HG02870 (cell line): ENCODE results near the gene AWAT2.

ENCODE experiments used
- ATAC-seq: cut with Tn5 transposase; IDR thresholded peaks from one replicate; pipeline ENCODE4 v1.9.1; 2021; ENCODE audit warnings: mild to moderate bottlenecking, moderate library complexity; ENCODE audit not compliant: unreplicated experiment

Gene AWAT2, protein sequence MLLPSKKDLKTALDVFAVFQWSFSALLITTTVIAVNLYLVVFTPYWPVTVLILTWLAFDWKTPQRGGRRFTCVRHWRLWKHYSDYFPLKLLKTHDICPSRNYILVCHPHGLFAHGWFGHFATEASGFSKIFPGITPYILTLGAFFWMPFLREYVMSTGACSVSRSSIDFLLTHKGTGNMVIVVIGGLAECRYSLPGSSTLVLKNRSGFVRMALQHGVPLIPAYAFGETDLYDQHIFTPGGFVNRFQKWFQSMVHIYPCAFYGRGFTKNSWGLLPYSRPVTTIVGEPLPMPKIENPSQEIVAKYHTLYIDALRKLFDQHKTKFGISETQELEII

GRCh38 chrX:70049925-70050324 lies at the start of gene AWAT2:
Gene AWAT2, minus strand, starts transcription at chrX:70049938. Its CDS starts 6 bp downstream, at chrX:70049932.
- no peak for ATAC-seq

DNA sequence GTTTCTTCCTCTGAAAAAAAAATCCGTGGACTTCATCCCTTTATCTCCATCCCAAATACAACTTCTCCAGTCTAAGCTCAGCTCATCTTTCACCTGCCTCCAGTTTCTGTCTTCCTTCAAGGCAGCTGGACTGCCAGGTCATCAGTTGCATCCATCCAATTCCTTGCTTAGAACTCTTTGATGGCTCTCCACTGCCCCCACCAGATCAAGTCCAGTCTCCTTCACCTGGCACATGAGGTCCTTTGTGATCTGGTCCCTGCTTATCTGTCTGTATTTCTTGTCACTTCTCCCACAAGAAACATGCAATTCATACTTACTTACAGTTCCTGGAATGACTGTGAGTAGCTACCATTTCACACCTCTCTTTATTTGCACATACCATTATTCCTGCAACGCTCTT lies 46.3 kb upstream of the AWAT2 start:
- no peak for ATAC-seq

DNA sequence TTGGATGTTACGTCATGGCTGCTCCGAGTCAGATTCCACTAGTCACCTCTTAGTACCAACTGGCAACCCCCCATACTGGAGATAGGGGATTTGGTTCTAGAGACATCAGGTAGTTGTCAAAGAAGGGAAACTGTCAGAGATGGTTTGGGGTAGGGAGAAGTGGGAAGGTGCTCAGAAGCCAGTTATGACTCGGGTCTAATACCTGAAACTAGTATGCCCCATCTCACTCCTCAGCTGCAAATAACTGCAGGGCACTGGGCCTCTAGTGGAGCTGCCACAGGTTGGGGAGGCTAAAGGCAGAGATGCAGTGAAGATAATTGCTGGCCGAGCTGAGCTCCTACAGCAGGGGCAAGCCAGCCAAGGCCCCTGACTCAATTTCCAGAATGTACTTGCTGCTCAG lies 42.5 kb upstream of the AWAT2 start:
- no peak for ATAC-seq

GRCh38 chrX:70089604-70090297 lies 40.0 kb upstream of the AWAT2 start:
- no peak for ATAC-seq

- no peak for ATAC-seq
These were observed 39.0 kb upstream of the AWAT2 start for GRCh38 chrX:70088751-70089150.

GRCh38 chrX:70087857-70088630 lies 38.3 kb upstream of the AWAT2 start:
- ATAC-seq, result no peak

- ATAC-seq, result no peak
These were observed 35.0 kb upstream of the AWAT2 start for GRCh38 chrX:70084592-70085240.

- no peak for ATAC-seq
These were observed 33.0 kb upstream of the AWAT2 start for GRCh38 chrX:70082723-70083122.

- no peak for ATAC-seq
These were observed 30.1 kb upstream of the AWAT2 start for GRCh38 chrX:70079870-70080269.

DNA sequence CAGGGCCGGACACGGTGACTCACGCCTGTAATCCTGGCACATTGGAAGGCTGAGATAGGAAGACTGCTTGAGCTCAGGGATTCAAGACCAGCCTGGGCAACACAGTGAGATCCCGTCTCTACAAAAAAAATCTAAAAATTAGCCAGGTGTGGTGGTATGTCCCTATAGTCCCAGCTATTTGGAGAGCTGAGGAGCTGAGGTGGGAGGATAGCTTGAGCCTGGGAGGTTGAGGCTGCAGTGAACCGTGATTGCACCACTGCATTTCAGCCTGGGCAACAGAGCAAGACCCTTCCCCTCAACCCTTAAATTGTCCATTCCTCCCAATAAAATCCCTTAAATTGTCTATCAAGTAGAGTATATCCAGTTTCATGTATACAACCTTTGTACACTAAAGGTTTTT lies 29.6 kb upstream of the AWAT2 start:
- no peak for ATAC-seq

GRCh38 chrX:70066646-70067045 lies 16.9 kb upstream of the AWAT2 start:
- ATAC-seq, result no peak

DNA sequence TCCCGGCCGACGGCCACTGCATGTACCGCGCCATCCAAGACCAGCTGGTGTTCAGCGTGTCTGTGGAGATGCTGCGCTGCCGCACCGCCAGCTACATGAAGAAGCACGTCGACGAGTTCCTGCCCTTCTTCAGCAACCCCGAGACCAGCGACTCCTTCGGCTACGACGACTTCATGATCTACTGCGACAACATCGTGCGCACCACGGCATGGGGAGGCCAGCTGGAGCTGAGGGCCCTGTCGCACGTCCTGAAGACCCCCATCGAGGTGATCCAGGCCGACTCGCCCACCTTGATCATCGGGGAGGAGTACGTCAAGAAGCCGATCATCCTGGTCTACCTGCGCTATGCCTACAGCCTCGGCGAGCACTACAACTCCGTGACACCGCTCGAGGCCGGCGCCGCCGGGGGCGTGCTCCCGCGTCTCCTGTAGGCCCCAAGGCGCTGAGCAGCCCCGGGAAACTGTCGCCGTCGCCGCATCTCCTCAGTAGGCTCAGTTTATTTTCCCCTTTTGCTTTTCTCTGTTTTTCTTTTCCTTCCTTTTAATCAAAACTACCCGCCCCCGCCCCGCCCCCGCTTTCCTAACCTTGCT lies 13.3 kb upstream of the AWAT2 start:
- no peak for ATAC-seq

DNA sequence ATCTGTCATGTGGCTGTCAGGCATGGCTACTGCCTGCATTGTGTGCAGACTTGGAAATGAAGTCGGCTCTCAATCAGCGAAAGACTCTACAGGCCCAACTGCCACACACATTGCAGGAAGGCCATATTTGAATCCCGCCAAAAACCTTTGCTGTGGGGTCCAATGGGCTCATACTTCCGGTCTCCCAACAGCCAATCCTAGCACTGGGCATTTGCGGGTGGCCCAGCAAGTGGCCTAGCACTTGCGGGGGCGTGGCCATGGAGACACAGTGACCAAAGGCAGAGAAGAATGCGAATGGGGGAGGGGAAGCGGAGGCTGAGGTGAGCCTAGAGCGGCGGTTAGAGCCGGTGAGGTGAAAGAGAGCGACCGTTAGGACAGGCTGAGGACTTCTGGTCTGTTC lies 12.3 kb upstream of the AWAT2 start, which contains the start of gene OTUD6A:
OTUD6A (plus strand) TSS at position 382 of the 400 bp plus-strand sequence. CDS start 68 bp downstream, outside the sequence.
- no peak for ATAC-seq

DNA sequence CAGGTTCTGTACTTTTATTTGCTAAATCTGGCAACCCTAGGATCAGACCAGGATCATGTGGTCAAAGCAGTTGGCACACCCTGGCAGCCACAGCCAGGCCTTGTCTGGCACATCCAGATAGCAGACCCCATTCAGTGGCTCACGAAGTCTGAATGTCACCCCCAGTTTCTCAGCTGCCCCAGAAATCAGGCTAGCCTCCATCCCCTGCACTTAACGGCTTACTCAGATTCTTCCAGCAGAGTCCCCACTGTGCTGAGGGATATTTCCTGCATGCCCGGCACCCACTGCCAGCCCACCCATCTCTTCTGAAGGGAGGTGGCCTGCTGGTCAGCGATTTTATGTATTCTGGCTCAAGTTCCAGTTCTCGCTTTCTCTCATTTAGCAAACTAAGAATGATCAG lies 4.7 kb upstream of the AWAT2 start:
- no peak for ATAC-seq

GRCh38 chrX:70052895-70053615 lies 3.3 kb upstream of the AWAT2 start:
- no peak for ATAC-seq

DNA sequence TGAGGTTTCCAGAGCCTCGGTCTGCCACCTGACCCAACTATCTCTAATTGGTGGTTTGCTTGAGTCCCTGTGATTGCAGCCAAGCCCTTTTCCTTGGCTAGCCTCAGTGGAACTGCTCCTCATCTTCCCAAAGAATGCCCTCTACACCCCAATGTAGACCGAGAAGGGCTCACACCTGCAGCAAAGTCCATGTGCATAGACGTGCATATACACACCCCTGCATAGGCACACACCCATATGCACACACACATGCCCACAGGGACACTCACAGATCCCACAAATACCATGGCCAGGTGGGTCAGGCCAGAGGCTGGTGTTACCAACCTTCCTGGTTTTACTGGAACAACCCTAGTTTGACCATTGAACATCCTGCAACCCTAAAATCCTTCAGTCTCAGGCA lies 332 bp downstream of the AWAT2 start:
- no peak for ATAC-seq

DNA sequence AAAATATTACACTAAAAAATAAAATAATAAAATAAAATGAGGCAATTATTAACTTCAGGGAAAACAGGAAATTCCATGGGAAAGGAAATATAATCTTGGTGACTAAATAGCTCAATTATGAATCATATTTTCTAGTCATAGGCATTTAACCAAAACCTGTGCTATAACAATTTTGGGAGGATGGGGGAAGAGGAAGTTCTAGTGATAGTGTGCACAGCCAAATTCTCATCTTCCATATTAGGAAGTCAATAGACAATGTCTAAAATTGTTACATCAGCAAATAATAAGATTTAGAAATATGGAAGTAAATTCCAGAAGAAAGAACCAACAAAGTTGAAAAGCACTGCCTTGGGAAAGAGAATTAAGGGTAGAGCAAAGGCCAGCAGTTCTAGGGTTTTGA lies 2.8 kb downstream of the AWAT2 start:
- ATAC-seq, result no peak

DNA sequence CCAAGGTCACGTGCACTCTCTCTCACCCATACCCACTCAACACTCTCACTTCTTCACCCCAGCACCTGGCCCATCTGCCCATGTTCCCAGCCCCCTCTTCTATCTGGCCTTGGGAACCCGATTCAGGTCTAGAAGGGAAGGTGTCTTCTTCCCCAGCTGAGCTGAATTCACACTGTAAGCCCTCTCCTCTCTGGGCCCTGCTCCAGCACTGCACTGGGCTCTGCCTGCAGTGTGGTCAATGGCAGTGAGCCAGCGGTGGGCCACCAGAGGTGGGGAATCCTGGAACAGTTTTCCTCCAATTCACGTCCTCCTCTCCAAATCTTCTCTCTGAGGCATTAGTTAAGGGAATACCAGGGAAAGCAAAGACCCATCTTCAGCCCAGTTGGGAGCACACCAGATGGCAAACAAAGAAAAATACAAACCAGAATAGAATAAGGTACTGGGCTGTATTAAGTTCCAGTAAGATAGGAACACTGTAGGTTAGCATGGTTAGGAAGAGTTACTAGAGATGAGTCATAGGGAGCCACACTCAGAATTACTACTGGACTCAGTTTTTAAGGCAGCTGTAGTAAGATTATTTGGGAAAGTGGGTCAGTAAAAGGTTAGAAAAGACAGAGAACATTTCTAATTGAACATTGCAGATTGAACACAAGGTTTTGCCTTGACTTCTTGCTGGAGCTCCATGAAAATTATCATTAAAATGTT lies 5.0 kb downstream of the AWAT2 start:
- no peak for ATAC-seq

DNA sequence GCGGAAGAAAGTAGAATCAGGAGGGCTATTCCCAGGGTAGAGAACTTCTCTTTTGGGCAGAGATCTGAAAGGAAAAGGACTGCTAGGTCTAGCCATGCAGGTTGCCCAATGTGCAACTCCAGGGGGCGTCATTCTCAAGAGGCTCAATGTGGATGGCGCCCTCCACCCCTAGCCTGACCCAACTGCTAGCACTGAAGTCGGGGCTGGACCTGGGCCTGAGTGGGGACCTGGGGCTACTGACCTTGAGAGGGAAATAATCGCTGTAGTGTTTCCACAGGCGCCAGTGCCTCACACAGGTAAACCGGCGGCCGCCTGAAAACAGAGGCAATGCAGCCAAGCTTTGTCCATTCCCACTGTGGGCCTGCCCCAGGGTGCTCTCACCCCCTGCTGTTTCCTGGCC lies 6.1 kb downstream of the AWAT2 start:
- ATAC-seq, result no peak
